K562 (cell line): ENCODE data around the gene BBOX1. TPM values are rescaled to one million over a fixed set of nuclear protein-coding genes. Genes with fewer than 3 reads are reported as not detected.

Experiments used
- DDX20 ChIP-seq: fragments of 450-650 bp; IDR thresholded peaks from 2 replicates; pipeline ENCODE4 v1.6.1; 2016; ENCODE audit warnings: missing genetic modification characterization, low read depth, mild to moderate bottlenecking, missing compliant biosample characterization, moderate library complexity
- FOSL1 ChIP-seq: fragments of 200-800 bp; sonication (Bioruptor generic); conservative IDR thresholded peaks from 2 replicates; pipeline ENCODE4 v1.6.1; 2016; ENCODE audit warnings: missing genetic modification characterization, missing compliant biosample characterization
- NR2C1 ChIP-seq, 2 experiments: fragments of 450-650 bp; IDR thresholded peaks; 2 replicates each; pipeline ENCODE4 v1.6.1; 2017; ENCODE audit warnings: mild to moderate bottlenecking in 2 of 2, antibody characterized with exemption in 1 of 2, inconsistent platforms in 1 of 2, missing compliant biosample characterization in 1 of 2, missing genetic modification characterization in 1 of 2
- RAD21 ChIP-seq, 2 experiments: fragments of 250-450 bp in 1 of 2; fragments of 450-650 bp in 1 of 2; sonication (Bioruptor Pico) in 1 of 2; formaldehyde crosslinking in 1 of 2; IDR thresholded peaks in 1 of 2; conservative IDR thresholded peaks in 1 of 2; 2 replicates each; pipeline versions ENCODE4 v1.4.0 to v1.8.0; 2020 to 2022; ENCODE audit warnings: mild to moderate bottlenecking in 2 of 2, moderate library complexity in 1 of 2
- RBBP5 ChIP-seq: fragments of 200-600 bp; sonication (generic); IDR thresholded peaks from 2 replicates; pipeline ENCODE4 v1.6.1; 2012; ENCODE audit warnings: borderline replicate concordance, mild to moderate bottlenecking, low read length, control low read depth, inconsistent platforms; ENCODE audit not compliant: insufficient read depth, poor library complexity, severe bottlenecking
- RBM22 ChIP-seq: fragments of 200-400 bp; formaldehyde crosslinking; IDR thresholded peaks from 2 replicates; pipeline ENCODE4 v1.6.1; 2018; ENCODE audit warnings: low read length, low read depth; ENCODE audit not compliant: poor library complexity, severe bottlenecking
- SMC3 ChIP-seq: conservative IDR thresholded peaks from 2 replicates; pipeline ENCODE4 v1.6.1; 2011; ENCODE audit warnings: low read depth, low read length, improper control_type of control experiment; ENCODE audit not compliant: insufficient read depth
- TFAM ChIP-seq: fragments of 250-450 bp; sonication (Bioruptor Pico); conservative IDR thresholded peaks from 2 replicates; pipeline ENCODE4 v1.5.0; 2021; ENCODE audit warnings: mild to moderate bottlenecking, moderate library complexity
- ZNF212 ChIP-seq: fragments of 450-650 bp; formaldehyde crosslinking; IDR thresholded peaks from 2 replicates; pipeline ENCODE4 v1.4.0; 2020; ENCODE audit warnings: mild to moderate bottlenecking
- ZNF75A ChIP-seq: fragments of 450-650 bp; formaldehyde crosslinking; IDR thresholded peaks from 2 replicates; pipeline ENCODE4 v1.4.0; 2020; ENCODE audit warnings: mild to moderate bottlenecking
- polyA plus RNA-seq, 8 experiments: library from polyadenylated mRNA; depleted of rRNA in 4 of 8; stranded (reverse) in 5 of 8; unstranded in 3 of 8; fragments of >200 nt; fragmentation: Nextera tagmentation in 2 of 8; fragmentation: Illumina TruSeq in 1 of 8; extraction: Ambion mirVana in 2 of 8; extraction: Trizol in 1 of 8; gene quantifications; 2 replicates each; pipeline versions ENCODE4 v1.2.1 to v1.2.3, GENCODE V29; 2011 to 2014; ENCODE audit warnings: inconsistent platforms in 1 of 8, missing spikeins in 1 of 8
- total RNA-seq, 7 experiments: library from RNA; depleted of rRNA in 6 of 7; stranded (reverse); fragments of >200 nt in 6 of 7; fragmentation: Illumina TruSeq in 2 of 7; extraction: Trizol in 2 of 7; gene quantifications; 2 replicates each; pipeline versions ENCODE4 v1.2.1 to v1.2.3, GENCODE V29; 2011 to 2021; ENCODE audit warnings: low replicate concordance in 1 of 7
- TF ChIP-seq, protein P1 (sequence below): sonication (generic); formaldehyde crosslinking; IDR thresholded peaks from 2 replicates; pipeline ENCODE4 v1.8.0; 2022; ENCODE audit warnings: missing genetic modification reagents, mild to moderate bottlenecking, borderline replicate concordance
- TF ChIP-seq, protein P2 (sequence below), 2 experiments: fragments of 450-650 bp in 1 of 2; sonication (generic) in 1 of 2; formaldehyde crosslinking in 1 of 2; IDR thresholded peaks in 1 of 2; conservative IDR thresholded peaks in 1 of 2; 2 replicates each; pipeline versions ENCODE4 v1.6.1 to v1.8.1; 2016 to 2023; ENCODE audit warnings: mild to moderate bottlenecking in 2 of 2, moderate library complexity in 2 of 2, inconsistent platforms in 1 of 2, missing genetic modification reagents in 1 of 2
- TF ChIP-seq, protein P3 (sequence below): fragments of 250-450 bp; sonication (Bioruptor Pico); IDR thresholded peaks from 2 replicates; pipeline ENCODE4 v1.5.0; 2022; ENCODE audit warnings: mild to moderate bottlenecking
- TF ChIP-seq, protein P4 (sequence below), 2 experiments: fragments of 450-650 bp; conservative IDR thresholded peaks; 2 replicates each; pipeline ENCODE4 v1.6.1; 2017; ENCODE audit warnings: mild to moderate bottlenecking in 2 of 2, moderate library complexity in 2 of 2
- TF ChIP-seq, protein P5 (sequence below): fragments of 450-650 bp; formaldehyde crosslinking; IDR thresholded peaks from 2 replicates; pipeline ENCODE4 v1.4.0; 2020; ENCODE audit warnings: mild to moderate bottlenecking

The BBOX1 gene
- total and polyA plus RNA-seq, 9 of the 15 experiments (the other 6 are each of a cell fraction or from before 2014, with no cell fraction given): not detected

DNA sequence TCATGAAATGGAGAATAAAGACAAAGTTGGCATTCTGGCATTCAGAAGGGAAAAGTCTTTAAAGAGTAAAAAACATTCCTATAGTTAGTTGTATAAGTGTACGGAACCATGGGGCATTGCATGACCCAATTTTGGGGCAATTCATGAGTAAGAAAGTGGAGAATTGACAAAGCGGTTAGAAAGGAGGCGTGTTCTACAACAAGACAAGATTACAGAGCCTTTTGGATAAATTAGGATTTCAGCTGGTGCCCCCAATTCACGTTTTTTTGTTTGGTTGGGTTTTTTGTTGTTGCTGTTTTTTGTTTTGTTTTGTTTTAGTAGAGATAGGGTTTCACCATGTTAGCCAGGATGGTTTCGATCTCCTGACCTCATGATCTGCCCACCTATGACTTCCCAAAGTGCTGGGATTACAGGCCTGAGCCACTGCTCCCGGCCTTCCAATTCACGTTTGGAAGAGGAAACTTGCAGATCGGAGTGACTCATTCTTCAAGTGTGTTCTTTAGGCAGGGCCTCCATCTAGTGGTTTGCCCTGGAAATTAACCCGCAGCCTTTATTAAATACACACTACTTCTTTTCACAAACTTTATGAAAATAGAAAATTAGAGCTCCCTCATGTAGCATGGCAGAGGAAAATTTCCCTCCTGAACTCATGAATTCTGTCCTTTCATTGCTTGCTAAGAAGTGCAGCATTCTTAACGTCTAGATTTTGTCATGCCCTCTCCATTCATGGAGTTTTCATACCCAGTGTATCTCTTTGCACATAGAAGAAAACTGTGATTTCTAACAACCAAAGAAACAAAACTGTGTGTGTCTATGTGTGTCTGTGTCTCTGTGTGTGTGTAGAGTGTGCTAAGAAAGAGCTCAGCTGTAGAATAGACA lies 118.1 kb downstream of the BBOX1 start (continued):
- TF ChIP-seq, protein P1, sequence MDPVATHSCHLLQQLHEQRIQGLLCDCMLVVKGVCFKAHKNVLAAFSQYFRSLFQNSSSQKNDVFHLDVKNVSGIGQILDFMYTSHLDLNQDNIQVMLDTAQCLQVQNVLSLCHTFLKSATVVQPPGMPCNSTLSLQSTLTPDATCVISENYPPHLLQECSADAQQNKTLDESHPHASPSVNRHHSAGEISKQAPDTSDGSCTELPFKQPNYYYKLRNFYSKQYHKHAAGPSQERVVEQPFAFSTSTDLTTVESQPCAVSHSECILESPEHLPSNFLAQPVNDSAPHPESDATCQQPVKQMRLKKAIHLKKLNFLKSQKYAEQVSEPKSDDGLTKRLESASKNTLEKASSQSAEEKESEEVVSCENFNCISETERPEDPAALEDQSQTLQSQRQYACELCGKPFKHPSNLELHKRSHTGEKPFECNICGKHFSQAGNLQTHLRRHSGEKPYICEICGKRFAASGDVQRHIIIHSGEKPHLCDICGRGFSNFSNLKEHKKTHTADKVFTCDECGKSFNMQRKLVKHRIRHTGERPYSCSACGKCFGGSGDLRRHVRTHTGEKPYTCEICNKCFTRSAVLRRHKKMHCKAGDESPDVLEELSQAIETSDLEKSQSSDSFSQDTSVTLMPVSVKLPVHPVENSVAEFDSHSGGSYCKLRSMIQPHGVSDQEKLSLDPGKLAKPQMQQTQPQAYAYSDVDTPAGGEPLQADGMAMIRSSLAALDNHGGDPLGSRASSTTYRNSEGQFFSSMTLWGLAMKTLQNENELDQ (CRISPR knock-in tag): no peak
- TF ChIP-seq, protein P2, sequence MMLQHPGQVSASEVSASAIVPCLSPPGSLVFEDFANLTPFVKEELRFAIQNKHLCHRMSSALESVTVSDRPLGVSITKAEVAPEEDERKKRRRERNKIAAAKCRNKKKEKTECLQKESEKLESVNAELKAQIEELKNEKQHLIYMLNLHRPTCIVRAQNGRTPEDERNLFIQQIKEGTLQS (IDR thresholded peaks at IDR 0.05): peak; percentile 77
- TF ChIP-seq, protein P2 (CRISPR knock-in tag; conservative IDR thresholded peaks at IDR 0.05): no peak
- TF ChIP-seq ZNF212 (no peak), RBM22 (no peak), RBBP5 (no peak), FOSL1 (tag) (peak; percentile 73), NR2C1 (IDR thresholded peaks at IDR 0.05) (no peak), NR2C1 (tag; IDR thresholded peaks at IDR 0.05) (no peak), TFAM (CRISPR knock-in tag) (no peak), SMC3 (0 out of 2 replicates have a peak, but pooled peaks have one; percentile 41), DDX20 (tag) (no peak), ZNF75A (CRISPR knock-in tag) (no peak), RAD21 (CRISPR knock-in tag; conservative IDR thresholded peaks at IDR 0.05 in 1 of 2, IDR thresholded peaks at IDR 0.05 in 1 of 2) (peak; percentile 72 to 81)
- TF ChIP-seq, protein P3, sequence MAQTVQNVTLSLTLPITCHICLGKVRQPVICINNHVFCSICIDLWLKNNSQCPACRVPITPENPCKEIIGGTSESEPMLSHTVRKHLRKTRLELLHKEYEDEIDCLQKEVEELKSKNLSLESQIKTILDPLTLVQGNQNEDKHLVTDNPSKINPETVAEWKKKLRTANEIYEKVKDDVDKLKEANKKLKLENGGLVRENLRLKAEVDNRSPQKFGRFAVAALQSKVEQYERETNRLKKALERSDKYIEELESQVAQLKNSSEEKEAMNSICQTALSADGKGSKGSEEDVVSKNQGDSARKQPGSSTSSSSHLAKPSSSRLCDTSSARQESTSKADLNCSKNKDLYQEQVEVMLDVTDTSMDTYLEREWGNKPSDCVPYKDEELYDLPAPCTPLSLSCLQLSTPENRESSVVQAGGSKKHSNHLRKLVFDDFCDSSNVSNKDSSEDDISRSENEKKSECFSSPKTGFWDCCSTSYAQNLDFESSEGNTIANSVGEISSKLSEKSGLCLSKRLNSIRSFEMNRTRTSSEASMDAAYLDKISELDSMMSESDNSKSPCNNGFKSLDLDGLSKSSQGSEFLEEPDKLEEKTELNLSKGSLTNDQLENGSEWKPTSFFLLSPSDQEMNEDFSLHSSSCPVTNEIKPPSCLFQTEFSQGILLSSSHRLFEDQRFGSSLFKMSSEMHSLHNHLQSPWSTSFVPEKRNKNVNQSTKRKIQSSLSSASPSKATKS (CRISPR knock-in tag): no peak
- TF ChIP-seq, protein P4, sequence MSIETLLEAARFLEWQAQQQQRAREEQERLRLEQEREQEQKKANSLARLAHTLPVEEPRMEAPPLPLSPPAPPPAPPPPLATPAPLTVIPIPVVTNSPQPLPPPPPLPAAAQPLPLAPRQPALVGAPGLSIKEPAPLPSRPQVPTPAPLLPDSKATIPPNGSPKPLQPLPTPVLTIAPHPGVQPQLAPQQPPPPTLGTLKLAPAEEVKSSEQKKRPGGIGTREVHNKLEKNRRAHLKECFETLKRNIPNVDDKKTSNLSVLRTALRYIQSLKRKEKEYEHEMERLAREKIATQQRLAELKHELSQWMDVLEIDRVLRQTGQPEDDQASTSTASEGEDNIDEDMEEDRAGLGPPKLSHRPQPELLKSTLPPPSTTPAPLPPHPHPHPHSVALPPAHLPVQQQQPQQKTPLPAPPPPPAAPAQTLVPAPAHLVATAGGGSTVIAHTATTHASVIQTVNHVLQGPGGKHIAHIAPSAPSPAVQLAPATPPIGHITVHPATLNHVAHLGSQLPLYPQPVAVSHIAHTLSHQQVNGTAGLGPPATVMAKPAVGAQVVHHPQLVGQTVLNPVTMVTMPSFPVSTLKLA (conservative IDR thresholded peaks at IDR 0.05): no peak
- TF ChIP-seq, protein P5, sequence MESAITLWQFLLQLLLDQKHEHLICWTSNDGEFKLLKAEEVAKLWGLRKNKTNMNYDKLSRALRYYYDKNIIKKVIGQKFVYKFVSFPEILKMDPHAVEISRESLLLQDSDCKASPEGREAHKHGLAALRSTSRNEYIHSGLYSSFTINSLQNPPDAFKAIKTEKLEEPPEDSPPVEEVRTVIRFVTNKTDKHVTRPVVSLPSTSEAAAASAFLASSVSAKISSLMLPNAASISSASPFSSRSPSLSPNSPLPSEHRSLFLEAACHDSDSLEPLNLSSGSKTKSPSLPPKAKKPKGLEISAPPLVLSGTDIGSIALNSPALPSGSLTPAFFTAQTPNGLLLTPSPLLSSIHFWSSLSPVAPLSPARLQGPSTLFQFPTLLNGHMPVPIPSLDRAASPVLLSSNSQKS: no peak
